NT2/D1 (cell line): ENCODE measurements around the gene SOX11.

Experiments used
- SUZ12 ChIP-seq: IDR thresholded peaks from 2 replicates; pipeline ENCODE4 v1.6.1; 2011; ENCODE audit not compliant: insufficient read length, insufficient read depth; ENCODE audit errors: extremely low read depth
- YY1 ChIP-seq: IDR thresholded peaks from 2 replicates; pipeline ENCODE4 v1.6.1; 2011; ENCODE audit not compliant: insufficient read length, insufficient read depth
- ZNF274 ChIP-seq: IDR thresholded peaks from 2 replicates; pipeline ENCODE4 v1.6.1; 2011; ENCODE audit warnings: mild to moderate bottlenecking, low read depth, low read length

DNA sequence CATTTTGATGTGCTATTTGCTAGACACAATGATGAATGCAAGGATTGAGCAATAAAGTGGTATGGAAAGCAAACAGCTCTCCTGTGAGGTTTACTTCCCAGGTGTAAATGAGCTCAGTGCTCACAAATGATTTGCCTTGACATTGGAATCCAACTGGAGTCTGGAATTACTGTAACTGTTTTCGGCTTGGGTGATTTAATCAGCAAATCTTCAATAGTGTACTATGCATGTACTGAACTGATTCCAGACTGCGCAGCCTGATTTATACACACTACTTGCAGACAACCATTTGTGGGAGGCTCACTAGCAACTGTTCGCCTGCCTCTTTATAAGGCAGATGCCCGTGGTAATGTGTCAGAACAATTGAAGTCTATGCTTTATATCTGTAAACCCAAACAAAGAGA lies 27.9 kb upstream of the SOX11 start:
- TF ChIP-seq SUZ12 (no peak), YY1 (no peak), ZNF274 (no peak)
